DND-41 (cell line): ENCODE measurements around the gene DUSP1.

ENCODE experiments used
- CTCF ChIP-seq: IDR thresholded peaks from 2 replicates; pipeline ENCODE4 v1.5.1; 2012; ENCODE audit warnings: borderline replicate concordance, low read length, moderate library complexity, mild to moderate bottlenecking; ENCODE audit not compliant: poor library complexity, severe bottlenecking; ENCODE audit errors: extremely low read depth
- EZH2 ChIP-seq: IDR thresholded peaks from 3 replicates; pipeline ENCODE4 v1.6.1; 2012; ENCODE audit warnings: borderline replicate concordance, low read depth, mild to moderate bottlenecking, moderate library complexity, low read length, inconsistent platforms; ENCODE audit not compliant: severe bottlenecking

DNA sequence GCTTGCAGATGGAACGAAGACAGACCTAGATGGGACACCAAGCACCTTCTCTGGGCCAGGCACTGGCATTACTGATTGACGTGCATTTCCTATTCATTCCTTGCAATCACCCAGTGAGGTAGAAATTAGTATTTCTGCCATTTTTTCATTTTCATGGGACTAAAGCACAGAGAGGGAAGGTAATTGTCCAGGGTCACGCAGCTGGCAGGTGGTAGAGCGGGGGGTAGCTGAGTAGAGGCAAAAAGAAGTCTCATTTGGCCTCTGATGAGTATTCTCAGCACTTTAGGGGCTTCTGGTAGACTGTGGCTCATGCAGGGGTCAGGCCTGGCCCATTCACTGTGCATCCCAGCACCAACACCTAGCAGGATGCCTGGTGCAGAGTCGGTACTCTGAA lies 19.5 kb upstream of the DUSP1 start:
- TF ChIP-seq CTCF, result no peak
- TF ChIP-seq EZH2, result no peak
